NCI-H146 (cell line): ENCODE measurements around the gene TTC1.
"Not testable (repeated sequence)": the region's sequence is repeated elsewhere in the genome, so short reads cannot be mapped to it uniquely, and the experiment has no call there.

Source experiments
- DNase-seq: peaks from one replicate; lab custom pipeline; 2025; lab: John Stamatoyannopoulos, UW

TTC1 gene, protein sequence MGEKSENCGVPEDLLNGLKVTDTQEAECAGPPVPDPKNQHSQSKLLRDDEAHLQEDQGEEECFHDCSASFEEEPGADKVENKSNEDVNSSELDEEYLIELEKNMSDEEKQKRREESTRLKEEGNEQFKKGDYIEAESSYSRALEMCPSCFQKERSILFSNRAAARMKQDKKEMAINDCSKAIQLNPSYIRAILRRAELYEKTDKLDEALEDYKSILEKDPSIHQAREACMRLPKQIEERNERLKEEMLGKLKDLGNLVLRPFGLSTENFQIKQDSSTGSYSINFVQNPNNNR

GRCh38 chr5:160008877-160009590 is at the start of gene TTC1:
TTC1 (plus strand) TSS chr5:160009139; CDS start chr5:160010529, 1,390 bp downstream.
- peak; percentile 95 for DNase-seq

DNA sequence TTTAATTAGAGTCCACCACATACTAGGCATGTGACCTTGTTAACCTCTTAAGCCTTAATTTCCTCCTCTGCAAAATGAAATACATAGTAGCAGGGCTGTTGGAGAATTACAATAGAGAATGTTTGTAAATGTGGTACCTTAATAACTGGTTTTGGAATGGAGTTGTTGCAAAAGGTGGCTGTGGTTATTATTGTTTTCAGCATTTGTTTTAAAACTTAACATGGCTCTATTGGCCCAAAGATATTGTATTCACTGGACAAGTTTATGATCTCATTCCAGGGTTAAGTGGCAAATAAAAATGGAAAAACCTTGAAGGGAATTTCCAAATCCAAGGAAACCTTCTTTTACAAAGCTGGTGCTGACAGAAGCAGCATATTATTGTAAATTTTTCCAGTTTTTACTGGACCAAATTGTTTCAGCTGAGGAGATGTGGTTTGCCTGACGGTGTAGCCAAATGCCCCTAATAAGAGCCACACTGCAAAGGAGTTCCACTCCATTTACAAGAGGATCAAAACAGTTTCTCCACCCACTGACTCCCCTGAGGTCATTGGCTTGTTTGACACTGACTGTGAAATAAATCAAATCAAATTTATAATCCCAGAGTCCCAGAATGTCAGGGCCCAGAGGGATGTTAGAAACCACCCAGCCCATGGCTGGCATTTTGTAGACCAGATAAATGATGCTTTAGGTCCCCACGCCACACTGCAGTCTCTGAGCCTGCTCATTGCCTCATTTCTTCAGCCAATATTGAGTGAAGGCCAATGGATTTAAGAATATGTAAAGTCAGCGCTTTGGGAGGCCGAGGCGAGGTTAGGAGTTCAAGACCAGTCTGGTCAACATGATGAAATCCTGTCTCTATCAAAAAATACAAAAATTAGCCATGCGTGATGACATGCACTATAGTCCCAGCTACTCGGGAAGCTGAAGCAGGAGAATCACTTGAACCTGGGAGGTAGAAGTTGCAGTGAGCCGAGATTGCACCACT is 47.5 kb upstream of the TTC1 start:
- DNase-seq = no peak

- DNase-seq = no peak
Observed at GRCh38 chr5:159962214-159962613, 46.7 kb upstream of the TTC1 start.

DNA sequence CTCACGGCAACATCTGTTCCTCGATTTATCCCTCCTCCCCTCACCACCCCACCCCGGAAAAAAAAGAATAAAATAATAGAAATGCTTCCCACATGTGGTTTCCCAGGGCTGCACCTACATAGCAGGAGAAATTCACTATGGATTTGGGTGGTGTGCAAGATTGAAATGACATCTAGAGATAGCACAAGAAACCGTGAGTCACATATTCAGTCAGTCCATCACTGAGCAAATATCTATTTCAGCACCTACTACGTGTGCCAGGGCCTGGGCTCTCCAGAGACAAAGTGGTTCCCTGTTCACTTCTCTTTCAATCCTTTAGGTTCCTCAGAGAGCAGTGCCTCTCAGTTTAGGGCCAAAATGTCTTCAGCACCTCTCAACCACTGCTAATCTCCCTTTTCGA is 45.0 kb upstream of the TTC1 start:
- no peak for DNase-seq

DNA sequence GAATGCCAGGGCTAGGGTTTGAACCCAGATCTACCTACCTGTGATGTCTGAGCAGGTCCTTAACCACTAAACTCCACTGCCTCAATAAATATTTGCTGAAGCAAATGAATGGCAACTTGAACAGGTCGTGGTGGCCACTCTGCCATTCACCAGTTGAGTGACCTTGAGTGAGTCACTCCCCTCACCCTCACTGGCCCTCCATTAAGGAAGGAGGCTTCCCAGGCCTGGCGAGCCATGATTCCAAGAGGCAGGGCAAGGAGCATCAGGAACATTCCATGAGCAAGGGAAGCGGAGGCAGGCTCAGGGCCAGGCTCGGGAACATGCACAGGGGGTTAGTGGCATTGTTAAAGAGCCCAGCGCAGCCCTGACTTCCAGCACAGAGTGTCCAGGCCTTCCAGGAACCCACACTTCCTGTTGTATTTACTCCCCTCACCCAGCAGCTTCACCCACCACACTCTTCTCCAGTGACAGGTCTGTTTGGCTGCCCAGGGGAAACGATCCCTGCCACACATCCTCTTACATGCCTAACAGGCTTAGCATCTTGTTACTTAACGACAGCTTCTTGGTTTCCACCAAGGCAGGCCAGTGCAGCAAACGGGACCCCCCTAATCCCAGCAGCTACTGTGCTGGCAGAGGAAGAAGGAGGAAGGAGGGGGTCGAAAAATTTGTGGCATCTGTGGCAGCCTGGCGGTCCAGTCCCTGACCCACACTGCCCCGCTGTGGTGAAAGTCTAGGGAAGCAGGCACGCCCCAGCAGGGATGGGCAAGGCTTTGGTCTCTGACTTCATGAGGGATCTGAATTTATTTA is 43.7 kb upstream of the TTC1 start:
- no peak for DNase-seq

DNA sequence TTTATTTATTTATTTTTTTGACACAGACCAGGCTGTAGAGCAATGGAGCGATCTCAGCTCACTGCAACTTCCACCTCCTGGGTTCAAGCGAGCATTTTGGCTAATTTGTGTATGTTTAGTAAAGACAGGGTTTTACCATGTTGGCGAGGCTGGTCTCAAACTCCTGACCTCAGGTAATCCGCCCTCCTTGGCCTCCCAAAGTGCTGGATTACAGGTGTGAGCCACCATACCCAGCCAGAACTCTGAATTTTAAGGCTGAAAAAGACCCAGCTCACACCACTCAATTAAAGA is 43.2 kb upstream of the TTC1 start:
- DNase-seq = not testable (repeated sequence)

DNA sequence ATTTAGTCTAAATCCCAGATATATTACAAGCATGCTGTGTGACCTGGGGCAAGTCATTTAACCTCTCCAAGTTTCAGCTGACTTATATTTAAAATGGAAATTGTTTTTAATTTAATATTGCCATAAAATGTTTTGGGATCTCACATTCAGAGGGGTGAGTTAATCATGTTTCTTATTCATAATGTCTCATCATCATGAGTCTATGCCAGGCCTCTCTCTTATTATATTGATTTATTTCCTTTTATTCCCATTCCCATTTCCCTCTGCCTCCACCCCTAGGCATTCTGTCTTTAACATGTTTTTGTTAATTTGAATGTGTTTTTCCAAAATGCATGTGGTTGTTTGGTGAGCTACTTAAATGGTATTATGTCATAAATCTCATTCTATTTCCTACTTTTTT is 39.0 kb upstream of the TTC1 start:
- no peak for DNase-seq

- no peak for DNase-seq
Observed at GRCh38 chr5:159971038-159971437, 37.9 kb upstream of the TTC1 start.

DNA sequence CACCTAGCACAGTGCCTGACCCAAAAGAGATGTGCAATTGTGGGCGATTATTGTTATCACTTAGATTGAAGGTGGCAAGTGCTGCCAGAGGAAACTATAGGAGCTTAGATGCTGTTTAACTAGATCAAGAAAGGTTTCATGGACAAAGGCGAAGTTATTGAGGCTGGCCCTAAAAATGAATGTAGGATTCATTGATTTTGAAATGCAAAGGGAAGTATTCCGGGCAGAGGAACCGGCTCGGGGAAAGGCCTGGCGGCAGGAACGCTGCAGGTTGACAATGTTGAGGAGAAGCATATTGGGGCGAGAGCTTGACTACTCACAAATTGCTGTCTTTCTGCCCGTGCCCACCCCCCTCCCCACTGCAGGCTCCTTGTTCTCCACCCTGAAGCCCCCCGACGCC is 37.4 kb upstream of the TTC1 start:
- DNase-seq = no peak

DNA sequence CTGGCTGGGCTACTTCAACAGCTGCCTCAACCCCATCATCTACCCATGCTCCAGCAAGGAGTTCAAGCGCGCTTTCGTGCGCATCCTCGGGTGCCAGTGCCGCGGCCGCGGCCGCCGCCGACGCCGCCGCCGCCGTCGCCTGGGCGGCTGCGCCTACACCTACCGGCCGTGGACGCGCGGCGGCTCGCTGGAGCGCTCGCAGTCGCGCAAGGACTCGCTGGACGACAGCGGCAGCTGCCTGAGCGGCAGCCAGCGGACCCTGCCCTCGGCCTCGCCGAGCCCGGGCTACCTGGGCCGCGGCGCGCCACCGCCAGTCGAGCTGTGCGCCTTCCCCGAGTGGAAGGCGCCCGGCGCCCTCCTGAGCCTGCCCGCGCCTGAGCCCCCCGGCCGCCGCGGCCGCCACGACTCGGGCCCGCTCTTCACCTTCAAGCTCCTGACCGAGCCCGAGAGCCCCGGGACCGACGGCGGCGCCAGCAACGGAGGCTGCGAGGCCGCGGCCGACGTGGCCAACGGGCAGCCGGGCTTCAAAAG is 36.9 kb upstream of the TTC1 start:
- DNase-seq = peak; percentile 19

DNA sequence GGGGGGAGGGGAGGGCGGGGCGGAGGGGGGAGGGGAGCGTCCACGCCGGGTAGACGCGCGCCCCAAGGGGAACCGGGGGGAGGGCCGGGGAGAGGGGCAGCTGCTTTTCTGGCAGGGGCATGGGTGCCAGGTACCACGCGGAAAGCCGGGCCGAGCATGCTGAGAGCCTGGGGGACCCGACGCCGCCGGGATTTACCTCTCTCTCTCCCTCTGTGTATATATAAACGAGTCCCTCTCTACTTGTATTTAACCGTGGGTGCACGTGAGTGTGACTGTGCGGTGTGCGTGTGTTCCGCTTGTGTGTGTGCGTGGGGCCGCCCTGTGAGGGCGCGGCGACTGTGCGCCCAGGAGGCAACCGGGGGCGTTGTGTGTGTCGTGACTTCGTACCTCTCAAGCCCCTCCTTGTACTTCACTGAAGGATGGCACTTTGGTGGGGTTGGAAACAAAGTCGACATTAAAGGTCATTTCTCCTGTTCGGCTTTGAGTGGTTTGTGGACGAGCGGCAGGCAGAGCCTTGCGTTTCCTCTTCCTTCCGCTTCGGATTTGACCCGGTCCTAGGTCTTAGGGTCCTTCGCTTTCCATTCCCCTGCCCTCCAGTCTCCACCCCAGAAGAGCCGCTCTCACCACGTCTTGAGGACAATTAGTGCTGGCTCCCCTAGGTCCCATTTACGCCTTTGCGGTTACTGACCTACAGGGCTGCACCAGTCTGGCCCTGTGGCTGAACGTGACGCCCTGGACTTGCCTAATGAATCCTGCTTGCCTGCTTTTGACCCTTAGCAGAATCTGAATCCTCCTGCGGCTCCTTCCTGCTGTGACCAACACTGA is 36.2 kb upstream of the TTC1 start:
- DNase-seq = no peak

GRCh38 chr5:159975462-159976019 is 33.4 kb upstream of the TTC1 start:
- DNase-seq = no peak

DNA sequence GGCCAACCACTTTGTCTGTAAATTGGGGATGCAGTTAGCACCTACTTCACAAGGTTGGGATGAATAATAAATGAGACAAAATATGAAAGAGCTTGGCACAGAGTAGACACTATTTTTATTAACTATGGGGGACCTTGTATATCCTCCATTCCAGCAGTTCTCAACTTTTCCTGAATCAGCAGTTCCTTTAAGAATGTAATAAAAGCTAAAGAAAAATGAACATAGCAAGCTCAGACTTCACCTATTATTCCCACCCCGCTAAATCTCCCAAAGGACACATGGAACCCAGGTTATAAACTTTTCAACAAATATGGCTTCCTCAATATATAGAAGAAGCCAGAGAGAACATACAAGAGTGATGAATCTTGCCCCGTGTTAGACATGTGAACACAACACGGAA is 32.0 kb upstream of the TTC1 start:
- DNase-seq = no peak

DNA sequence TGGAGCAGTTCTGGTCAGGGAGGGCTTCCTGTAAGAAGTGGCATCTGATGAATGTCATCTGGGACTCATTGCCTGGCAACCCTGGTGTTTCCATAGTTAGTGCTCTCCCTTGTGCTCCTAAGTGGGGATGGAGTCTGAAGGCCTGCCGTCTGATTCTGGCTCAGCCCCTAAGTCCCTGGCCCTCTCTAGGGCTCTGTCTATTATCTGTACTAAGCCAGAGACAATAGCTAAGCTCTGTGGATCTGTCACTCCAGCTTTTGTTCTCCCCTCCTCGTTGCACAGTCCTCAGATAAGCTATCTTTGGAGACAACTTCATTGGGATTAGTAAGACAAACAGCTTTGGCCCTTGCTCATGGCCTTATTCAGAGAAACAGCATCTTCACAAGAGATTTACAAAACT is 30.6 kb upstream of the TTC1 start:
- no peak for DNase-seq

GRCh38 chr5:159982421-159983173 is 26.3 kb upstream of the TTC1 start:
- DNase-seq = no peak

DNA sequence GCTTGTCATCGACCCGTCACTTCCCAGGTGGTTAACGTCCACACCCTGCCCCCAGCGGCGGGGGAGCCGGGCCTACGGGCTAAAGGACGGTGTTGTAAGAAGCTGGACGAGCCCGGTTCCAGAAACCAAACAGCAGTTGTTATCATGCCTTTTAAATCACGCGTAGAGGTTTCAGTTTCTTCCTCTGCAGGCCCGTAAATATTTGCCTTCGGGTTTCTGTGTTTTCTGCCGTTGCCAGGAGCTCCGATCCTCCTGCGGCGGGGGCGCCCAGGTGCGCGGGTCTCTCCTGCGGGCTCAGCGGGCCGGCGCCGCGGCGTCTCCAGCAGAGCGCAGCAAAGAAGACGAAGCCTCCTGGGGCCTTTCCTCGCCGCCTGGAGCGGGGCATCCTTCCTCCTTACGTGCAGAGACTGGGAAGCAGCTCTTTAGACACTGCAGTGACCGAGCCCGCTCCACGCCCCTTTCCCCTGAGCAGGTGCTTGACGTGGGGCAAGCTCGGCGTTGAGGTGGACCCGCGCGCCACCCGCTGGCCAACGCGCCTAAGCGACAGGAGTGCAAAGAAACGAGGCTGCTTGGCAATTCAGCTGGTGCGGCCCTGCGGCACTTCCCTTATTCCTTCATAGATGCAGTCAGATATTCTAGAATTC is 21.8 kb upstream of the TTC1 start:
- DNase-seq = peak; percentile 80

GRCh38 chr5:159990506-159990905 is 18.4 kb upstream of the TTC1 start:
- no peak for DNase-seq

DNA sequence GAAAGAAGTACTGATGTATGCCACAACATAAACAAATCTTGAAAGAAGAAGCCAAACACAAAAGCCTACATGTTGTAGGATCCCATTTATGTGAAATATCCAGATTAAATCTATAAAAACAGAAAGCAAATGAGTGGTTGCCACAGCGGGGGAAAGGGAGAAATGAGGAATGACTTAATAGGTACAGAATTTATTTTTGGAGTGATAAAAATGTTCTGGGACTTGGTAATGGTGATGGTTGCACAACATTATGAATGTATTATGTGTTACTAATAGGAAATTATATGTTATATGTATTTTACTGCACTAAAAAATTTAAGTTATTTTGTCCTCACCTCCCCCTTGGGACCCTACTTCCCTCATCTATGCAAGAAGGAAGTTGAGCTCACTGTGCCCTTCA is 16.4 kb upstream of the TTC1 start:
- DNase-seq = no peak

DNA sequence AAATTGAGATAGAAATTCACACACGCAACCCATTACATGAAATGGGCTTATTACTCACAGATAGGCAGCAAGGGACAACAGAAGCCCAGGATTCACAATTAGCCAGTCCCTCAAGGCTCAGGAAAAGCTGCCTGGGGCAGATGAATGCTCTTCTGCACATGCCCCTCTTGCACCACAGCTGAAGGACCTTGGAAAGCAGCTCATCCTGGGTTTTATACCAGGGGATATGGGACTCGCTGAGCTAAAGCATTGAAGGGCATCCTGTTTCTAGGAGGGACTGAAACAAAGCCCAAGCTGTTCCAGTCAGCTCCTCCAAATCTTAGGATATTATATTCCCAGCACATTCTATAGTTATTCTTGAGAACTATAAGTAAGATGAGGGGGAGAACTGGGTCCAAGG is 15.7 kb upstream of the TTC1 start:
- DNase-seq = no peak
